Neural cell (in vitro differentiated cells): ENCODE measurements around the gene LRCOL1.

Experiments used
- CTCF ChIP-seq: fragments of 450-650 bp; IDR thresholded peaks from 2 replicates; pipeline ENCODE4 v1.5.1; 2014; ENCODE audit warnings: antibody characterized with exemption, mild to moderate bottlenecking, moderate library complexity; ENCODE audit not compliant: poor library complexity, severe bottlenecking
- EP300 ChIP-seq: fragments of 450-650 bp; conservative IDR thresholded peaks from 2 replicates; pipeline ENCODE4 v1.6.1; 2014; ENCODE audit warnings: antibody characterized with exemption, mild to moderate bottlenecking, moderate library complexity; ENCODE audit not compliant: poor library complexity, severe bottlenecking
- EZH2 ChIP-seq: fragments of 200-600, 300-800 bp; shearing (Covaris generic), sonication (generic); IDR thresholded peaks from 2 replicates; pipeline ENCODE4 v1.6.1; 2014; ENCODE audit warnings: antibody characterized with exemption, low read length, borderline replicate concordance, mild to moderate bottlenecking; ENCODE audit not compliant: insufficient read depth, poor library complexity, severe bottlenecking
- POLR2AphosphoS5 ChIP-seq: IDR thresholded peaks from 2 replicates; pipeline ENCODE4 v1.6.1; 2012
- RAD21 ChIP-seq: fragments of 450-650 bp; conservative IDR thresholded peaks from 2 replicates; pipeline ENCODE4 v1.6.1; 2014; ENCODE audit warnings: antibody characterized with exemption, mild to moderate bottlenecking, moderate library complexity
- REST ChIP-seq: IDR thresholded peaks from 2 replicates; pipeline ENCODE4 v1.6.1; 2012; ENCODE audit warnings: borderline replicate concordance
- SMC3 ChIP-seq: fragments of 450-650 bp; conservative IDR thresholded peaks from 2 replicates; pipeline ENCODE4 v1.6.1; 2014; ENCODE audit warnings: antibody characterized with exemption, mild to moderate bottlenecking, moderate library complexity; ENCODE audit not compliant: poor library complexity
- TAF1 ChIP-seq: IDR thresholded peaks from 2 replicates; pipeline ENCODE4 v1.6.1; 2012; ENCODE audit warnings: low read depth

DNA sequence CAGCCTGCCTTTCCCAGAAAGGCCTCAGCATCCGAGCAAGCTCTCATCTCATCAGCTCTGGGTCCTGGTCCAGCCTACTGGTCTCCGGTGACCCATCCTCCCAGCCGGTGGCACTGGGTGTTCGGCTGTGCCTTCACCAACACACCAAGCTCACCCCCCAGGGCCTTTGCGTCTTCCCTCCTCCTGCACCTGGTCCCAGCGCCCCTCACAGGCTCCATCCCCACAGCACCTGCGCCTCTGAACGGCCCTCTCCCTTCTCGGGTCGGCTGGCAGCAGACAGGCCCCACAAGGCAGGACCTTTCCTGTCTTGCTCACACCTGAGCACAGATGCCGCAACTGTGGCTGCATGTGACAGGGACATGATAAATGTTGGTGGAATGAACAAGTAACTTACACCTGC is 21.3 kb upstream of the LRCOL1 start:
- TF ChIP-seq CTCF (no peak), POLR2AphosphoS5 (no peak), REST (no peak), TAF1 (no peak), SMC3 (no peak), EP300 (no peak), RAD21 (no peak), EZH2 (no peak)
